Stimulated activated CD4-positive, alpha-beta T cell treated with anti-CD3 and anti-CD28 coated beads, Interleukin-15, amount 100 ng/mL, for 1 hour (primary cell): ENCODE results near the gene PXN.
"Not testable (repeated sequence)": the region's sequence is repeated elsewhere in the genome, so short reads cannot be mapped to it uniquely, and the experiment has no call there.

Source experiments
- DNase-seq, 2 donors: peaks; one replicate each; pipeline ENCODE4 v3.0.0-alpha.2; 2020; ENCODE audit warnings: low read depth in 1 of 2, low spot score in 1 of 2

The PXN gene

GRCh38 chr12:120262852-120263747 is 2.4 kb downstream of the PXN start:
- DNase-seq: no peak

- no peak for DNase-seq
Observed at GRCh38 chr12:120261951-120262851, 3.3 kb downstream of the PXN start.

GRCh38 chr12:120260607-120261006 is 4.9 kb downstream of the PXN start:
- DNase-seq: no peak

- DNase-seq: no peak
Observed at GRCh38 chr12:120259418-120260202, 5.9 kb downstream of the PXN start.

GRCh38 chr12:120258323-120258896 is 7.1 kb downstream of the PXN start:
- DNase-seq: no peak

- no peak for DNase-seq
Observed at GRCh38 chr12:120257041-120257821, 8.3 kb downstream of the PXN start.

- no peak for DNase-seq
Observed at GRCh38 chr12:120254809-120255208, 10.7 kb downstream of the PXN start.

- not testable (repeated sequence) for DNase-seq
Observed at GRCh38 chr12:120253313-120253712, 12.2 kb downstream of the PXN start.

GRCh38 chr12:120252071-120252906 is 13.2 kb downstream of the PXN start:
- DNase-seq: peak in 1 of 2 donors; percentile 52

- DNase-seq: not testable (repeated sequence)
Observed at GRCh38 chr12:120251364-120252070, 14.0 kb downstream of the PXN start.

- no peak for DNase-seq
Observed at GRCh38 chr12:120249875-120250795, 15.4 kb downstream of the PXN start.

- DNase-seq: no peak
Observed at GRCh38 chr12:120249266-120249874, 16.2 kb downstream of the PXN start.

- no peak for DNase-seq
Observed at GRCh38 chr12:120247621-120248030, 17.9 kb downstream of the PXN start.

GRCh38 chr12:120247183-120247582 is 18.3 kb downstream of the PXN start:
- no peak for DNase-seq

- not testable (repeated sequence) for DNase-seq
Observed at GRCh38 chr12:120246705-120247104, 18.8 kb downstream of the PXN start.

GRCh38 chr12:120242971-120243699 is 22.4 kb downstream of the PXN start:
- no peak for DNase-seq
